Osteocyte (in vitro differentiated cells): Measurements from ENCODE around the gene PLD3. TPM values are rescaled to one million over a fixed set of nuclear protein-coding genes. Genes with fewer than 3 reads are reported as not detected.

Experiments
- DNase-seq: peaks from one replicate; pipeline ENCODE4 v3.0.0; 2021; ENCODE audit warnings: mixed read lengths; ENCODE audit not compliant: unreplicated experiment; ENCODE audit errors: extremely low spot score
- H3K27ac Mint-ChIP-seq: one replicate; pipeline ENCODE4 v1.8.0; 2021; ENCODE audit warnings: mild to moderate bottlenecking, mixed read lengths; ENCODE audit not compliant: unreplicated experiment
- H3K27me3 Mint-ChIP-seq: one replicate; pipeline ENCODE4 v1.8.0; 2021; ENCODE audit warnings: mixed read lengths; ENCODE audit not compliant: unreplicated experiment
- H3K36me3 Mint-ChIP-seq: one replicate; pipeline ENCODE4 v1.8.0; 2021; ENCODE audit warnings: mixed read lengths; ENCODE audit not compliant: unreplicated experiment
- H3K4me1 Mint-ChIP-seq: one replicate; pipeline ENCODE4 v1.8.0; 2021; ENCODE audit warnings: mixed read lengths; ENCODE audit not compliant: unreplicated experiment
- H3K4me3 Mint-ChIP-seq: one replicate; pipeline ENCODE4 v1.8.0; 2021; ENCODE audit warnings: mild to moderate bottlenecking, moderate library complexity, mixed read lengths; ENCODE audit not compliant: unreplicated experiment
- H3K9me3 Mint-ChIP-seq: one replicate; pipeline ENCODE4 v1.8.0; 2021; ENCODE audit warnings: mixed read lengths; ENCODE audit not compliant: unreplicated experiment
- CTCF ChIP-seq: fragments of 200-600 bp; sonication (generic); IDR thresholded peaks from 2 replicates; pipeline ENCODE4 v1.5.0; 2021; ENCODE audit warnings: antibody characterized with exemption, mild to moderate bottlenecking, moderate library complexity
- total RNA-seq: library from RNA; stranded (reverse); gene quantifications from 2 replicates; pipeline ENCODE4 v1.2.1, GENCODE V29; 2021

PLD3 gene
- total RNA-seq, 1 donor from 2014 or later: 499 TPM

DNA sequence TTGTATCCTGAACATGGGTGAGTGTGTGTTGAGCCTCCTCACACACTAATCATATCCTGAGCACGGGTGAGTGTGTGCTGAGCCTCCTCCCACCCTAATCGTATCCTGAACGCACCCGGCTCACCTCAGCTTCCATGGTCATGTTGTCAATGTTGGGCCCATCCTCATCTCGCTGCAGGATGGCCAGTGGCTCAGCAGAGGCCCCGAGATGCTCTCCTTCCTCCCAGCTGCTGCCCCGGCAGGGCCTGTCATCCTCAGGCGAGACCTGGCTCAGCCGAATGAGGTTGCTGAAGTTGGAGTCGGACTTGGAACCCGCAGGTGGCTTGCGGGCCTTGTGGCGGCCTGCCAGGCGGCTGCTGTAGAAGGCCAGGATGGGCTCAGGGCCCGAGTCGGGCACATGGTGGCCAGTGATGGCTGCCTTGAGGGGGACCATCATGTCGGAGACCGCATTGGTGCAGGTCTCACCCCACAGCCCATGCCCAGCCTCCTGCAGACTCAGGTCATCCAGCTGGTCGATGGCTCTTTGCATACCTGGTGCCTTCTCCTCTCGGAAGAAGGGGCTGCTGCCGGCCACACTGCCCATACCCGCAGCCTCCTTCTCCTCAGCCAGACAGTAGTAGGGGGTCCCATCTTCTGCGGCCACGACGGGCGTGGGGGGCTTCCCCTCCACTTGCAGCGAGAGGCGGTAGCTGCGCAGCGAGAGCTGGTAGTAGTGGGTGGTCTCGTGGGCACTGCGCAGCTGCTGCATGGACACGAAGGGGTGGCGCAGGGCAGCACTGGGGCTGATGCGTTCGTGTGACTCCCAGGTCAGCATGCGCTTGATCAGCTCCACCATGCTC, 31.9 kb downstream of the PLD3 start:
- no peak for TF ChIP-seq CTCF
- Mint-ChIP-seq H3K36me3 (no peaks in the 10 kb centered on the region), H3K27me3 (no peaks in the 10 kb centered on the region), H3K4me1 (no peaks in the 10 kb centered on the region), H3K9me3 (no peaks in the 10 kb centered on the region), H3K4me3 (no peak overlapping the region), H3K27ac (no peak overlapping the region)
- DNase-seq: no peak

DNA sequence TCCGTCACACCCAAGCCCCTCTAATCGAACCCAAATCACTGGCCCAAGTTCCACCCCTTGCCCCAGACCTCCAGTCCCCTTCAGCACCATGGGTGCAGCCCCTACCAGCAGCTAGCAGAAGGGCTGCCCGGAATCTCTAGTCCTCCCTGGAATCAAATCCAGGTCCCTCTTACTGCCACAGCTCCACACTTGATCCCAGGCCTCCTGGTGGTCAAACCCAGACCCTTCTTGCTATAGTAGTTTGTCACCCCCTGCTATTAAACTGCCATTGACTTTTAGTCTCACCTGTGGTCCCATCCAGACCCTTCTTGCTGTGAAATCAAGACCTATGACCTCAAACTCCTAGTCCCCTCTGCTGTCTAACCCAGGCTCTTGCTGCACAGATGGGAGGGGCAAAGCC, 32.8 kb downstream of the PLD3 start:
- Mint-ChIP-seq H3K36me3 (no peaks in the 10 kb centered on the region), H3K9me3 (no peaks in the 10 kb centered on the region), H3K4me1 (no peaks in the 10 kb centered on the region), H3K27me3 (no peaks in the 10 kb centered on the region), H3K27ac (no peak overlapping the region), H3K4me3 (no peak overlapping the region)
- DNase-seq: no peak
- no peak for TF ChIP-seq CTCF

- Mint-ChIP-seq H3K36me3 (no peaks in the 10 kb centered on the region), H3K4me3 (no peak overlapping the region), H3K9me3 (no peaks in the 10 kb centered on the region), H3K4me1 (no peaks in the 10 kb centered on the region), H3K27me3 (no peaks in the 10 kb centered on the region), H3K27ac (no peak overlapping the region)
- TF ChIP-seq CTCF: no peak
- no peak for DNase-seq
Measured at GRCh38 chr19:40383668-40384248, 35.3 kb downstream of the PLD3 start.

DNA sequence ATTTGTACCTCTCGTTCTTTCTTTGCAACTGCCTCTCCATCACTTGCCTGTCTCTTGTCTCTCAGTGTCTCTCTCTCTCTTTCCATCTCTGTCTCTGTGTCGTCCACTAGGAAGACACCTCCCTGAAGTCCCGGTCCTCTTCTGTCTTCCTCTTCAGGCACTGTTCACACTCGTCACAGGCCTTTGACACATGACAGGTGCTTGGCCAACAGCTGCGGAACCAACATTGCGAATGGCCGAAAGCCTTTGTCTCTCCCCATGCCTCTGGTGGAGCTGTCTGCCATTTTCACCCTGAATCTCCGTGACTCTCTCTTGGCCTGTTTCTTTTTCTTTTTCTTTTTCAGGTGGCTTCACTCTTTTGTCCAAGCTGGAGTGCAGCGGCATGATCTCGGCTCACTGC, 38.7 kb downstream of the PLD3 start:
- H3K27ac Mint-ChIP-seq: no peak overlapping the region

More for the DNA sequence above, 38.7 kb downstream of the PLD3 start:
- Mint-ChIP-seq H3K36me3 (no peaks in the 10 kb centered on the region), H3K27me3 (no peaks in the 10 kb centered on the region), H3K4me3 (no peak overlapping the region), H3K4me1 (no peaks in the 10 kb centered on the region), H3K9me3 (no peaks in the 10 kb centered on the region)
- DNase-seq: no peak
- TF ChIP-seq CTCF: no peak
